Ovary (tissue), 3 donors: ENCODE measurements around the gene DAGLA.

Source experiments
- EP300 ChIP-seq: sonication (generic); formaldehyde crosslinking; IDR thresholded peaks from one replicate; pipeline ENCODE4 v1.6.1; 2017; ENCODE audit warnings: antibody characterized with exemption
- POLR2A ChIP-seq: fragments of 450-650 bp; IDR thresholded peaks from one replicate; pipeline ENCODE4 v1.6.1; 2017; ENCODE audit warnings: antibody characterized with exemption, mild to moderate bottlenecking, moderate library complexity
- TF ChIP-seq, protein P1 (sequence below), 3 donors: fragments of 450-650 bp in 2 of 3; fragments of 200-600 bp in 1 of 3; IDR thresholded peaks; one replicate each; pipeline versions ENCODE4 v1.5.1 to v1.8.0; 2016 to 2022; ENCODE audit warnings: antibody characterized with exemption in 3 of 3, mild to moderate bottlenecking in 1 of 3
- donor health status: DM: no; HTN: no; CAD: no.

DNA sequence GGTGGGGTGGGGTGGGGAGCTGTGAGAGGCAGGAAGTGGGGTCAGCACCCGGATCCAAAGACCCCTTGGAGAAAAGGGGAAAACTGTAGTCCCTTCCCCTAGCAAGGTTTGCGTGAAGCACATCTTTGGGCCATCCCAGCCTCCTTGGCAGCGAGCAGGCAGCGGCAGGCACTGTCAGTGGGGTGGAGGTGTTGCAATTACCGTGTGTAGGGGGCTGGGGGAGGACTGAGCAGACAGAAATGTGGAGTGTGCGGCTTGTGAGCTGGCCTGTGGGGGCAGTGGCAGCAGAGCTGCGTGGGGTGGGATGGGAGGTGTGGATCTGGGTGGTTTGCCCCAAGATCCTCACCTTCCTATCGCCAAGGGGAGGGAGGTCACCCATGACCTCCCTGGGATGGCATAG lies 16.4 kb downstream of the DAGLA start:
- TF ChIP-seq POLR2A: no peak
- TF ChIP-seq, protein P1, sequence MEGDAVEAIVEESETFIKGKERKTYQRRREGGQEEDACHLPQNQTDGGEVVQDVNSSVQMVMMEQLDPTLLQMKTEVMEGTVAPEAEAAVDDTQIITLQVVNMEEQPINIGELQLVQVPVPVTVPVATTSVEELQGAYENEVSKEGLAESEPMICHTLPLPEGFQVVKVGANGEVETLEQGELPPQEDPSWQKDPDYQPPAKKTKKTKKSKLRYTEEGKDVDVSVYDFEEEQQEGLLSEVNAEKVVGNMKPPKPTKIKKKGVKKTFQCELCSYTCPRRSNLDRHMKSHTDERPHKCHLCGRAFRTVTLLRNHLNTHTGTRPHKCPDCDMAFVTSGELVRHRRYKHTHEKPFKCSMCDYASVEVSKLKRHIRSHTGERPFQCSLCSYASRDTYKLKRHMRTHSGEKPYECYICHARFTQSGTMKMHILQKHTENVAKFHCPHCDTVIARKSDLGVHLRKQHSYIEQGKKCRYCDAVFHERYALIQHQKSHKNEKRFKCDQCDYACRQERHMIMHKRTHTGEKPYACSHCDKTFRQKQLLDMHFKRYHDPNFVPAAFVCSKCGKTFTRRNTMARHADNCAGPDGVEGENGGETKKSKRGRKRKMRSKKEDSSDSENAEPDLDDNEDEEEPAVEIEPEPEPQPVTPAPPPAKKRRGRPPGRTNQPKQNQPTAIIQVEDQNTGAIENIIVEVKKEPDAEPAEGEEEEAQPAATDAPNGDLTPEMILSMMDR (IDR thresholded peaks at IDR 0.05): no peak
- TF ChIP-seq EP300: no peak
